Measurements from ENCODE around the gene RBCK1.

The RBCK1 gene

GRCh38 chr20:440148-440547 is 32.0 kb downstream of the RBCK1 start:
- no peak overlapping the region for H3K4me3 Mint-ChIP-seq
- no peaks in the 10 kb centered on the region for H3K27me3 Mint-ChIP-seq (ENCODE audit: low read depth)
- TF ChIP-seq CTCF (IDR thresholded peaks at IDR 0.05; ENCODE audit: unreplicated experiment in 3 of 3), result no peak
- H3K9me3 Mint-ChIP-seq, result no peaks in the 10 kb centered on the region
- H3K27ac Mint-ChIP-seq, result no peak overlapping the region
- peaks cover 77% of the 10 kb centered on the region for H3K36me3 Mint-ChIP-seq (ENCODE audit: low read depth)
- H3K4me1 Mint-ChIP-seq, result peaks cover 11% of the 10 kb centered on the region

GRCh38 chr20:440636-441035 is 32.5 kb downstream of the RBCK1 start:
- Mint-ChIP-seq H3K4me3 (no peak overlapping the region), H3K9me3 (no peaks in the 10 kb centered on the region), H3K27me3 (ENCODE audit: low read depth) (no peaks in the 10 kb centered on the region), H3K36me3 (ENCODE audit: low read depth) (peaks cover 77% of the 10 kb centered on the region), H3K27ac (no peak overlapping the region), H3K4me1 (peaks cover 12% of the 10 kb centered on the region)
- no peak for TF ChIP-seq CTCF (IDR thresholded peaks at IDR 0.05; ENCODE audit: unreplicated experiment in 3 of 3)

- H3K27ac Mint-ChIP-seq, result peak overlapping the region in 1 of 3 experiments; percentile 50
- H3K4me1 Mint-ChIP-seq, result peaks cover 12% of the 10 kb centered on the region
- H3K9me3 Mint-ChIP-seq, result no peaks in the 10 kb centered on the region
- no peaks in the 10 kb centered on the region for H3K27me3 Mint-ChIP-seq (ENCODE audit: low read depth)
- H3K4me3 Mint-ChIP-seq, result no peak overlapping the region
- peaks cover 71% of the 10 kb centered on the region for H3K36me3 Mint-ChIP-seq (ENCODE audit: low read depth)
- no peak for TF ChIP-seq CTCF (IDR thresholded peaks at IDR 0.05; ENCODE audit: unreplicated experiment in 3 of 3)
These were observed 35.2 kb downstream of the RBCK1 start for GRCh38 chr20:443223-443775.

GRCh38 chr20:444117-444516 is 36.0 kb downstream of the RBCK1 start:
- H3K9me3 Mint-ChIP-seq, result no peaks in the 10 kb centered on the region
- peaks cover 7% of the 10 kb centered on the region for H3K4me1 Mint-ChIP-seq
- no peak for TF ChIP-seq CTCF (IDR thresholded peaks at IDR 0.05; ENCODE audit: unreplicated experiment in 3 of 3)
- no peak overlapping the region for H3K4me3 Mint-ChIP-seq
- H3K27me3 Mint-ChIP-seq (ENCODE audit: low read depth), result no peaks in the 10 kb centered on the region
- H3K27ac Mint-ChIP-seq, result no peak overlapping the region
- H3K36me3 Mint-ChIP-seq (ENCODE audit: low read depth), result peaks cover 65% of the 10 kb centered on the region

- no peak overlapping the region for H3K4me3 Mint-ChIP-seq
- no peaks in the 10 kb centered on the region for H3K9me3 Mint-ChIP-seq
- no peaks in the 10 kb centered on the region for H3K27me3 Mint-ChIP-seq (ENCODE audit: low read depth)
- H3K27ac Mint-ChIP-seq, result peak overlapping the region in 1 of 3 experiments; percentile 7
- peaks cover 61% of the 10 kb centered on the region for H3K36me3 Mint-ChIP-seq (ENCODE audit: low read depth)
- peaks cover 7% of the 10 kb centered on the region for H3K4me1 Mint-ChIP-seq
- TF ChIP-seq CTCF (IDR thresholded peaks at IDR 0.05; ENCODE audit: unreplicated experiment in 3 of 3), result no peak
These were observed 36.8 kb downstream of the RBCK1 start for GRCh38 chr20:444862-445426.
